ENCODE results near the gene RND2. TPM values are rescaled to one million over a fixed set of nuclear protein-coding genes. Genes with fewer than 3 reads are reported as not detected.

RND2 gene
- total and polyA plus RNA-seq, 2 donors (not counting 1 experiment from before 2014, with no cell fraction given) = 0.24 to 0.44 TPM

DNA sequence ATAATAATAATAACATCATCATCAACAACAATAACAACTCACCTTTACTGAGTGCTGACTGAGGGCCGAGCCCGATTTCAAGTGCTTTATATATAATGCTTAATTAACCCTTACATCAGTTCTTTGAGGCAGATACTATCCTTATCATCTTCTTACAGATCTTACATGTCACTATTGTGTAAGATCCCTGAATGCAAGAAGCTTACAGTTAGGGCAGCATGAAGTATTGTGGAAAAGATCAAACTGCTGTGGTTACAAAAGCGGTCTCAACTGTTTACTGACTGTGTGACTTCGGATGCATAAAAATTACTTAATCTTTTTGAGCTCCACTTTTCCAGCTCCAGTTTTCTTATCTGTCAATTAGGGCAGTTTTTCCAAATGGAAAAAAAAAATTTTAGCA, 6.1 kb upstream of the RND2 start:
- Histone ChIP-seq H4K20me1 (ENCODE audit: control insufficient read depth, insufficient read depth, low read length, poor library complexity, severe bottlenecking) (no peaks in the 10 kb centered on the region), H3K27me3 (replicated peaks in 1 of 4; ENCODE audit: control extremely low read depth in 1 of 4, control insufficient read depth in 3 of 4, insufficient read depth in 4 of 4, low read length in 3 of 4) (no peaks in the 10 kb centered on the region), H3K36me3 (replicated peaks in 1 of 2; ENCODE audit: control extremely low read depth in 1 of 2, control insufficient read depth in 1 of 2, extremely low read depth in 1 of 2, insufficient read depth in 2 of 2, low read length in 1 of 2) (peaks cover 0 to 2% of the 10 kb centered on the region in 2 experiments), H3K27ac (ENCODE audit: low read length in 2 of 2) (no peak overlapping the region), H3K9me3 (ENCODE audit: control extremely low read depth in 1 of 3, control insufficient read depth in 2 of 3, insufficient read depth in 1 of 3, low read length in 2 of 3) (no peaks in the 10 kb centered on the region), H3K4me2 (replicated peaks; ENCODE audit: low read depth, low read length, poor library complexity, severe bottlenecking) (no peak overlapping the region), H2AFZ (ENCODE audit: insufficient read depth, low read depth, low read length, poor library complexity, severe bottlenecking) (no peak overlapping the region), H3K79me2 (ENCODE audit: control insufficient read depth, insufficient read depth, low read length) (no peaks in the 10 kb centered on the region), H3K9ac (ENCODE audit: low read length) (no peak overlapping the region), H3K4me1 (ENCODE audit: control insufficient read depth in 2 of 2, insufficient read depth in 2 of 2, low read length in 2 of 2) (peaks cover 9 to 17% of the 10 kb centered on the region in 2 donors), H3K4me3 (ENCODE audit: control extremely low read depth in 1 of 5, extremely low read depth in 1 of 5, insufficient read depth in 1 of 5, low read depth in 2 of 5, low read length in 4 of 5) (no peak overlapping the region)
- TF ChIP-seq, protein P1, sequence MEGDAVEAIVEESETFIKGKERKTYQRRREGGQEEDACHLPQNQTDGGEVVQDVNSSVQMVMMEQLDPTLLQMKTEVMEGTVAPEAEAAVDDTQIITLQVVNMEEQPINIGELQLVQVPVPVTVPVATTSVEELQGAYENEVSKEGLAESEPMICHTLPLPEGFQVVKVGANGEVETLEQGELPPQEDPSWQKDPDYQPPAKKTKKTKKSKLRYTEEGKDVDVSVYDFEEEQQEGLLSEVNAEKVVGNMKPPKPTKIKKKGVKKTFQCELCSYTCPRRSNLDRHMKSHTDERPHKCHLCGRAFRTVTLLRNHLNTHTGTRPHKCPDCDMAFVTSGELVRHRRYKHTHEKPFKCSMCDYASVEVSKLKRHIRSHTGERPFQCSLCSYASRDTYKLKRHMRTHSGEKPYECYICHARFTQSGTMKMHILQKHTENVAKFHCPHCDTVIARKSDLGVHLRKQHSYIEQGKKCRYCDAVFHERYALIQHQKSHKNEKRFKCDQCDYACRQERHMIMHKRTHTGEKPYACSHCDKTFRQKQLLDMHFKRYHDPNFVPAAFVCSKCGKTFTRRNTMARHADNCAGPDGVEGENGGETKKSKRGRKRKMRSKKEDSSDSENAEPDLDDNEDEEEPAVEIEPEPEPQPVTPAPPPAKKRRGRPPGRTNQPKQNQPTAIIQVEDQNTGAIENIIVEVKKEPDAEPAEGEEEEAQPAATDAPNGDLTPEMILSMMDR (IDR thresholded peaks at IDR 0.05) = no peak
- TF ChIP-seq EZH2 (IDR thresholded peaks at IDR 0.05; ENCODE audit: borderline replicate concordance, insufficient read depth, low read depth, low read length, poor library complexity, severe bottlenecking) = no peak
- DNase-seq (no peak), ATAC-seq (ENCODE audit: low read depth) (no peak)
- Mint-ChIP-seq H3K4me1 (peaks cover 22% of the 10 kb centered on the region), H3K27me3 (no peaks in the 10 kb centered on the region), H3K4me3 (no peak overlapping the region), H3K9me3 (ENCODE audit: insufficient read depth) (no peaks in the 10 kb centered on the region), H3K27ac (no peak overlapping the region)
- intact Hi-C loops (cut with micrococcal nuclease) = no loop called here
- no CpG with 5 or more reads among the region's 4 CpGs for WGBS (ENCODE audit: insufficient coverage)
- POLR2A ChIA-PET = interaction anchor here (0.6 kb wide), 1 partner anchor 191 kb away, joined by 5 read pairs; no protein-coding TSS in a partner anchor
- CTCF ChIA-PET = interaction anchor here (0.6 kb wide), 1 partner anchor 80 kb away, joined by 4 read pairs; no protein-coding TSS in a partner anchor

DNA sequence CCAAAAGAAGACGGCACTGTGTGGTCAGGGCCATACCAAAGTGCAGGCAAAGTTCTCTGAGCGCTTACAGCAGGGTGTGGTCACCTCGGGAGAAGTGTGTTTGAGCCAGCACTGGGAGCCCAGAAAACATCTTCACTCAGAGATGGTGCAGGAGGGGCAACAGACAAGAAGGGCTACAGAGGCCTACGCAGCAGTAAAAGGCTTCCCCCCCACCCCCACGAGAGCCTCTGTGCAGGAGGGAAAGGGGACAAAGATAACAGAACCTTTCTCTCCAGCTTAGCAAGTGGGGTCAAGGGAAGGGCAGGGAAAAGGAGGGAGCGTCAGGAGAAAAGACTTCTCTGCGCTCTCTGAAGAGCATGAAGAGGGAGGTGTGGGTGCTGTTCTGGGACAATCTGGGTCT, 5.6 kb upstream of the RND2 start:
- H4K20me1 ChIP-seq (ENCODE audit: control insufficient read depth, insufficient read depth, low read length, poor library complexity, severe bottlenecking) = no peaks in the 10 kb centered on the region
- Mint-ChIP-seq H3K9me3 (ENCODE audit: insufficient read depth) (no peaks in the 10 kb centered on the region), H3K27me3 (no peaks in the 10 kb centered on the region), H3K4me1 (peaks cover 27% of the 10 kb centered on the region), H3K27ac (peak overlapping the region; percentile 34), H3K4me3 (peak overlapping the region; percentile 47)
- ChIA-PET CTCF (interaction anchor here (0.6 kb wide), 1 partner anchor 80 kb away, joined by 4 read pairs; no protein-coding TSS in a partner anchor), POLR2A (no interaction called here)
- WGBS (ENCODE audit: insufficient coverage) = 79% methylated on average over 3 of the region's 7 CpGs
- no peaks in the 10 kb centered on the region for H3K27me3 ChIP-seq (replicated peaks in 1 of 4; ENCODE audit: control extremely low read depth in 1 of 4, control insufficient read depth in 3 of 4, insufficient read depth in 4 of 4, low read length in 3 of 4)
- H3K4me3 ChIP-seq (ENCODE audit: control extremely low read depth in 1 of 5, extremely low read depth in 1 of 5, insufficient read depth in 1 of 5, low read depth in 2 of 5, low read length in 4 of 5) = no peak overlapping the region
- DNase-seq = no peak
- no peak overlapping the region for H3K9ac ChIP-seq (ENCODE audit: low read length)
- H3K9me3 ChIP-seq (ENCODE audit: control extremely low read depth in 1 of 3, control insufficient read depth in 2 of 3, insufficient read depth in 1 of 3, low read length in 2 of 3) = no peaks in the 10 kb centered on the region
- peaks cover 9 to 22% of the 10 kb centered on the region in 2 donors for H3K4me1 ChIP-seq (ENCODE audit: control insufficient read depth in 2 of 2, insufficient read depth in 2 of 2, low read length in 2 of 2)
- no peak overlapping the region for H2AFZ ChIP-seq (ENCODE audit: insufficient read depth, low read depth, low read length, poor library complexity, severe bottlenecking)
- no peak overlapping the region for H3K4me2 ChIP-seq (replicated peaks; ENCODE audit: low read depth, low read length, poor library complexity, severe bottlenecking)
- TF ChIP-seq, protein P1 (IDR thresholded peaks at IDR 0.05) = no peak
- TF ChIP-seq EZH2 (IDR thresholded peaks at IDR 0.05; ENCODE audit: borderline replicate concordance, insufficient read depth, low read depth, low read length, poor library complexity, severe bottlenecking) = no peak
- no peaks in the 10 kb centered on the region for H3K79me2 ChIP-seq (ENCODE audit: control insufficient read depth, insufficient read depth, low read length)
- intact Hi-C loops (cut with micrococcal nuclease) = no loop called here
- H3K27ac ChIP-seq (ENCODE audit: low read length in 2 of 2) = no peak overlapping the region
- H3K36me3 ChIP-seq (replicated peaks in 1 of 2; ENCODE audit: control extremely low read depth in 1 of 2, control insufficient read depth in 1 of 2, extremely low read depth in 1 of 2, insufficient read depth in 2 of 2, low read length in 1 of 2) = no peaks in the 10 kb centered on the region
- ATAC-seq (ENCODE audit: low read depth) = no peak

Measured in B cell (primary cell).